Esophagus squamous epithelium (tissue), 4 donors: ENCODE results near the gene ZNF70.

Source experiments
- POLR2A ChIP-seq, 4 donors: fragments of 450-650 bp; IDR thresholded peaks; one replicate each; pipeline ENCODE4 v1.6.1; 2017; ENCODE audit warnings: antibody characterized with exemption in 4 of 4, mild to moderate bottlenecking in 4 of 4, moderate library complexity in 3 of 4
- TF ChIP-seq, protein P1 (sequence below), 6 experiments: fragments of 450-650 bp in 4 of 6; fragments of 200-600 bp in 2 of 6; sonication (generic) in 2 of 6; IDR thresholded peaks; one replicate each; pipeline ENCODE4 v1.5.1; 2016 to 2019; ENCODE audit warnings: antibody characterized with exemption in 6 of 6, mild to moderate bottlenecking in 4 of 6, moderate library complexity in 4 of 6

DNA sequence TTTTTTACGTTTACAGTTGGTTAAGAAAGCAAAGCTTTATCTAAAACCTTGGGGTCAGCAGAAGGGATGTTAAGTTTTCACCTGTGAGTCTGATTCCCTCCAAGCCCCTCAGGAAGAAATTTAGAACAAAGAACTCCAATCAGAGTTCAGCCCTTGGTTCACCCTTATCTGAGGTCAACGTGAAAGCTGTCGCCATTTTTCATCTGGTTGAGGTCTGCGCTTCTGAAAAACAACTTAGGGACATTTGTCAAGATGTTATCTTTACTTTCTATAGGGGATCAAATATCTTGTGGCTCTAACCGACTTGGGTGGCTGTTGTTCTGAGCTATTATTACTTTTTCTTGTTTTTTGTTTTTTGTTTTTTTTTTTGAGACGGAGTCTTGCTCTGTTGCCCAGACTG lies 30.1 kb downstream of the ZNF70 start:
- no peak for TF ChIP-seq POLR2A (IDR thresholded peaks at IDR 0.05)
- TF ChIP-seq, protein P1, sequence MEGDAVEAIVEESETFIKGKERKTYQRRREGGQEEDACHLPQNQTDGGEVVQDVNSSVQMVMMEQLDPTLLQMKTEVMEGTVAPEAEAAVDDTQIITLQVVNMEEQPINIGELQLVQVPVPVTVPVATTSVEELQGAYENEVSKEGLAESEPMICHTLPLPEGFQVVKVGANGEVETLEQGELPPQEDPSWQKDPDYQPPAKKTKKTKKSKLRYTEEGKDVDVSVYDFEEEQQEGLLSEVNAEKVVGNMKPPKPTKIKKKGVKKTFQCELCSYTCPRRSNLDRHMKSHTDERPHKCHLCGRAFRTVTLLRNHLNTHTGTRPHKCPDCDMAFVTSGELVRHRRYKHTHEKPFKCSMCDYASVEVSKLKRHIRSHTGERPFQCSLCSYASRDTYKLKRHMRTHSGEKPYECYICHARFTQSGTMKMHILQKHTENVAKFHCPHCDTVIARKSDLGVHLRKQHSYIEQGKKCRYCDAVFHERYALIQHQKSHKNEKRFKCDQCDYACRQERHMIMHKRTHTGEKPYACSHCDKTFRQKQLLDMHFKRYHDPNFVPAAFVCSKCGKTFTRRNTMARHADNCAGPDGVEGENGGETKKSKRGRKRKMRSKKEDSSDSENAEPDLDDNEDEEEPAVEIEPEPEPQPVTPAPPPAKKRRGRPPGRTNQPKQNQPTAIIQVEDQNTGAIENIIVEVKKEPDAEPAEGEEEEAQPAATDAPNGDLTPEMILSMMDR (IDR thresholded peaks at IDR 0.05): no peak
